Measurements from ENCODE around the gene ABI2.

The ABI2 gene

GRCh38 chr2:203431391-203432185 is 103.4 kb downstream of the ABI2 start:
- DNase-seq, result no peak

DNA sequence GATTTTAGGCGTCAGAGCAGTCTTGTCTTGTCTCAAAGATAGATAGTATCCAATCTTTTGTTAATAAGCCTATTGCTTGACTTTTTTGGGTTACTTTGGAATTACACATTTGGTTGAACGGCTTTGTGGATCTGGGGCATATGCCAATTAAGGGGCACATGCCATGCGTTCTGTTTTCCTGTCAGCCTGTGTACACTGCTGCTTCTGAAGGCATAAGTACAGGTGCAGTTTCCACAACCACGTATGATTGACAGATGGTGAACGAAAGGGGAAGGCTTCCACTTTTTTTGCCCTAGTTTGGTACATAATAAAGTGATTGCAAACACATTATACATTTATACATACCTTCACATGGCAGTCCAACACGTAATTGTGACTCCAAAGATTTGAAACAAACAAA is 104.6 kb downstream of the ABI2 start:
- no peak for DNase-seq

DNA sequence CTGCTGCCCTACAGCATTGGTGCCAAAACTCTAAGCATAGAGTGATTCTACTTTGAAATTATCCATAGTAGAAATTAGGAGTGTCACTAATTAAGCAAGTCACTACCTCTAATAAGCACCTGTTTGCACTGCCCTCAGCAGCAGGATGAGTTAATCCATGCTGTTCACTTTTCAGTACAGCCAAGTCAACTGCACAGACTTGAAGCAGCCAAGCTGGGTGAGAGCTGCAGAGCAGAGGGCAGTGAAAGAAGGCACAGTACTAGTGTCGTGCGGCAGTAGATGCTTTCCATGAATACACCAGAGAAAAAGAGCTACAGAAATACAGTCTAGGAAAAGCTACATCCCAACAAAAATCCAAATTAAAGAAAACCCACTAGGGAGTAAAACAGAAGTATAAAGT is 108.3 kb downstream of the ABI2 start:
- no peak for DNase-seq

- DNase-seq, result no peak
Measured at GRCh38 chr2:203437511-203437910, 109.3 kb downstream of the ABI2 start.

- no peak for DNase-seq
Measured at GRCh38 chr2:203438528-203438927, 110.3 kb downstream of the ABI2 start.

DNA sequence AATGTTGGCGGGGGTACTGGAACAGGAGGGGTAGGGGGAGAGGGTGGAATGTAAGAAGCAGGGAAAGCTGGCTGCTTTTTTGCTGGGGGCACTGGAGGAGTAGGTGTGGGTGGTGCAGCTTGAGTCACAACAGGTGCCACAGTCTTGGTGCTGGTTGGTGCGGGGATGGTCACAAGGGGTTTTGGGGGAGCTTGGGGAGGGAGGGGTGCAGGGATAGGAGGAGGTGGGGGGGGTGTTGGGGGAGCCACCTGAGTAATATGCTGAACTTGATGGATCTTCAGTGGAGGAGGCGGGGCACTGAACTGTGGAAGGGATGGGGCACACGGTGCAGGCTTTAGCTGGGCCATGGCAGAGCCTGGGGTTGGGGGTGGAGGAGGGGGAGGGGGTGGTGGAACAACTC is 112.5 kb downstream of the ABI2 start:
- DNase-seq, result no peak

DNA sequence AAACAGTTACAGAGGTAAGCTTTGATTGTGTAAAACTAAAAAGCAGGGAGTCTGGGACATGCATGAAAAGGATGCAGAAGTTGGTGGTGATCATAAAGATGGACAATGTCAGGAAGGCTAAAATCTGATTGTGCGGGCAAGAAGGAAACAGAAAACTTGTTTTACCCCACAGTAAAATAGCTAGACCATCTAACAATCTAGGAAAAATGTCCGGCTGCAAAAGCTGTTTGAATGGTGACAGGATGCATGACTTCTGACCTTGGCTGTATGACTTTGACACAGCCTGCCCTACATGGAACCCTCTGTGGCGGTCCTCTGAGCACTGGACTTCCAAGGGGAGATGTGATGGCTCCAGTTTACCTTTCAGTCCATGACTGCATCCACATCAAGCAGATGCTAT is 113.3 kb downstream of the ABI2 start:
- DNase-seq, result no peak

DNA sequence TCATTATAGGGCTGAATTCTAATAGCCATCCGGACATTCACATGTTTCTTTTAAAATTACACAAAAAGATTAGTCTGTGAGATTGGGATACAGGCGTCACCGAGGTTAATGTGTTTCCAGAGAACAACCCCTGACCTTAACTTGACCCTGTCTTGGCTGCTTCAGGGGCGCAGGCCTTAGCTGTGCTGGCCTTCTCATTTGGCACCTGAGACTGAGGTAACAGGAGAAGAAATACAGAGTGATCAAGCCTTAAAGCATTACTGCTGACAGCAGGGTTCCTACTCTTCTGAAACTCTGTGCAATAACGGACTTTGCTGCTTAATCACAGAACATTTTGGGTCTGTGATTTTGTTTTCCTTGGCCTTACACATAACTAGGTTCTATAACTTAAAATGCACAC is 114.3 kb downstream of the ABI2 start:
- DNase-seq, result no peak

GRCh38 chr2:203444738-203445137 is 116.5 kb downstream of the ABI2 start:
- no peak for DNase-seq

DNA sequence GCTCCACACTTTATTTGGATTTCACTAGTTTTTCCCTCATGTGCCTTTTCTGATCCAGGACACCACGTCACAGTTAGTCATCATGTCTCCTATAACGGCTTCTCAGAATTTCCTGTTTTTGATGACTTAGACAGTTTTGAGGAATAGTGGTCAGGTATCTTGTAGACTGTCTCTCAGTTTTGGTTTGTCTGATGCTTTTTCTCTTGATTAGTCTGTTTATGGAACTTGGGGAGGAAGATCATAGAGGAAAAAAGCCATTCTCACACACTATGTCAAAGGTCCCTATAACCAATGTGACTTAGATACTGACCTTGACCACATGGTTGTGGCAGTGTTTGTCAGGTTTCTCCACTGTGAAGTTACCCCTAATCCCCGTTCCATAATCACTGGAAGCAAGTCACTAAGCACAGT is 117.9 kb downstream of the ABI2 start:
- DNase-seq, result no peak

DNA sequence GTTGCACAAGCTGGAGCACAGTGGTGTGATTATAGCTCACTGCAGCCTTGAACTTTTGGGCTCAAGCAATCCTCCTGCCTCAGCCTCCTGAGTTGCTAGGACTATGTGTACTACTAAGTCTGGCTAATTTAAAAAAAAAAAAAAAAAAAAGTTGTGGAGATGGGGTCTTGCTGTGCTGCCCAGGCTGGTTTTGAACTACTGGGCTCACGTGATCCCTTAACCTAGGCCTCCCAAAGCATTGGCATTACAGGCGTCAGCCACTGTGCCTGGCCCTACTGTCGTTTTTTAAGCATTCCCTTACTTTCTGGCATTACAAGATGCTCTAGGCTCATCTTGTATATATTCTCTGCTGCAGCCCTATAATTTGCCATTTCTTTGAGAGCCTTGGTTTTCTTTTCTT is 118.6 kb downstream of the ABI2 start:
- DNase-seq, result no peak

- no peak for DNase-seq
Measured at GRCh38 chr2:203450561-203450960, 122.4 kb downstream of the ABI2 start.

DNA sequence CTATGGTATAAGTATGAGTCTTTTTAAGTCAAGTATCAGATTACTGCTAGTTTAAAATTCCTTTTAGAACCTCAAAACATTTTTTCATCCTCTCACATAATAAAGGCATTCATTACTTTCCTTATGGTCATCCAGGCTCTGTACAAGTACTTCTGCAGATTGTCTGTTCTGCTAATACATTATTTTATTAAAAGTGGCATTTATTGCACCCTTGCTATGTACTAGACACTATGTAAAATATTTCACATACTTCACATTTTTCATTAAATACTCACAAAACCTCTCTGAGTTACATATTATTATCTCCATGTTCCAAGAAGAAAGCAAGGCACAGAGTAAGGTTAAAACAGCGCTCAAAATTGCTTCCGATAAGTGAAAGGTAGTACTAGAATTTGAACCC is 122.8 kb downstream of the ABI2 start:
- no peak for DNase-seq

GRCh38 chr2:203451689-203452088 is 123.5 kb downstream of the ABI2 start:
- DNase-seq, result no peak

DNA sequence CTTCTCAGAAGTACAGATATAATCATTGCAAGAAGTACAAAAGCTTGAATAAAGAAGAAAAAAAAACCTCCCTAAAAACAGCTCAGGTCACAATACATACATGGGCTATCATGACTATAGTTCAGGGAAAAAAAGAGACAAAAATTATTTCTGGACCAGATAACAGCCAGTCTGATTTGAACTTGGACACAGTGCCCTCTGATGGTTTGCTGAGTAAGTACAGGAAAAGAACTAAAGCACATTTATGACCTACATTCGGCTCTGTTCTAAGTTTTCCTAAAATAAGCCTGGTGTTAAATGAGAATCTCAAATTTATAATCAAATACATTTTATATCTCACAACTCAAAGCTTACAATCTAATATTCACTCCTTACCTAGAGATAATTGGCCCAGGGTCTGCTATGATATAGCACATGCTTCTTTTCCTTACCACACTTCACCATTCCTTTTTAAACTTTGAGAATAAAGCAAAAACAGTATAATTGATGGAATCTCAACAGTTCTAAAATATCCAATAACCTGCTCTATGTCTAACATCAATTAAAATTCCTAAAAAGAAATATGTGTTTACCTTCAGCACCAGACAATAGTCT is 125.8 kb downstream of the ABI2 start:
- peak; percentile 59 for DNase-seq

DNA sequence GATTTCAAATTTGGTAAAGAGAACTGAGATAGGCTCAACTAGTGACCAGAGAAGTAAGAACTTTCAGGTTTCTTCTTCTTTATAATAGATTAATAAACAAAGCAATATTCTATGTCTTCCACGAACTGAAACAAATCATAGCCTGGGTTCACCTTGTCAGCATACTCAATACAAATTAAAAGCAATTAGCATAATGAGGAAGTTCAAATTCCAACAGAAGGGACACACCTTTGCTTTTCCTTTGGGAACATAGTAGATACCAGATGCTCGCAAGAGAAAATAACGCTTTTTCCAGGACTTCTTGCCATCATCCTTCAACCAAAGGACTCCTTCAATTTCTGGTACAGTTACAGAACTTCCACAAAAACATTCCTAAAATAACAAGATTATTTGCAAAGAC is 127.0 kb downstream of the ABI2 start:
- no peak for DNase-seq

- no peak for DNase-seq
Measured at GRCh38 chr2:203461746-203462145, 133.6 kb downstream of the ABI2 start.

GRCh38 chr2:203462308-203462707 is 134.1 kb downstream of the ABI2 start:
- no peak for DNase-seq

DNA sequence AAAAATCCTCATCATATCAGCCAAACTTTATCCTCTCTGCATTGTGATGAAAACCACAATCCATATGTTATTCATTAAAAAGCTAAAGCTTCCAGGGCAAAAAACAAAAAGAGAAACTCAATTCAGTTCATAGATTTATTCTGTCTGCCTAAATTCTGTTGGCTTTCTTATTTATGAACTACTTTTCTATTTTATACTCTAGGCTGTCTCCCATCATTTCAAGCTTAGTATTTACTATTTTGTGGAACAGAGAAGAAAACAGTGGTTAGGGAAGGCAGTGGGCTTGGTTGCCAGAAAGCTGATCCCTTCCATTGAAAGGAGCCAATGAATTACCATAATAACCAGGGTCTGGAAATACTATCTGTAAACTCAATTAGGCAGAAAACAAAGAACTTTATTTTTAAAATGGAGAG is 135.1 kb downstream of the ABI2 start:
- DNase-seq, result no peak

DNA sequence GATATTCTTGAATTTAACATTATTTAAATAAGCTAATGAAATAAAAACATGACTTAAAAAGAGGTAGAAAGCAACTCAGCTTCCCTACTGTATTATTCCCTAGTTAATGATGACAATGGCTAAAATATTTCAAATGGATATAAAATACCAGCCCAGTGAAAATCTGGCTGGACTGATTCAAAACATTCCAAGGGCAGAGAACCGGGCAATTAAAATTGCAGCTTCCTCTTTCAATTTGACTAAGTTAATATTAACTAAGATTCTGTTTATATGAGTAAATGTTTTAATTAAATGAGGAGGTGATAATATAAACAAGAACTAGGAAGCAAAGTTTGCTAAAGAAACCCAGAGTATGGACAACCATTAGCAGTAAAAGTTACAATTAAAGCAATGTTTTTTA is 141.4 kb downstream of the ABI2 start:
- no peak for DNase-seq

- DNase-seq, result no peak
Measured at GRCh38 chr2:203470371-203470770, 142.2 kb downstream of the ABI2 start.

DNA sequence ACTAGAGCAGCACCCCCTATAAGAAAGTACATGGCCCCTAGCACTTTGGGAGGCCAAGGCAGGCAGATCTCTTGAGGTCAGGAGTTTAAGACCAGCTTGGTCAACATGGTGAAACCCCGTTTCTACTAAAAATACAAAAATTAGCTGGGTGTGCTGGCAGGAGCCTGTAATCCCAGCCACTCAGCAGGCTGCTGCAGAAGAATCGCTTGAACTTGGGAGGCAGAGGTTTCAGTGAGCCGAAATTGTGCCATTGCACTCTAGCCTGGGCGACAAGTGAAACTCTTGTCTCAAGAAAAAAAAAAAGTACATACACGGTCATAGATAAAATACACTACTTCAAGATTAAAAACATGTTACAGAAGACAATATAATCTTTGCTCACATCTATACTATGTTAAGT is 143.1 kb downstream of the ABI2 start:
- no peak for DNase-seq

DNA sequence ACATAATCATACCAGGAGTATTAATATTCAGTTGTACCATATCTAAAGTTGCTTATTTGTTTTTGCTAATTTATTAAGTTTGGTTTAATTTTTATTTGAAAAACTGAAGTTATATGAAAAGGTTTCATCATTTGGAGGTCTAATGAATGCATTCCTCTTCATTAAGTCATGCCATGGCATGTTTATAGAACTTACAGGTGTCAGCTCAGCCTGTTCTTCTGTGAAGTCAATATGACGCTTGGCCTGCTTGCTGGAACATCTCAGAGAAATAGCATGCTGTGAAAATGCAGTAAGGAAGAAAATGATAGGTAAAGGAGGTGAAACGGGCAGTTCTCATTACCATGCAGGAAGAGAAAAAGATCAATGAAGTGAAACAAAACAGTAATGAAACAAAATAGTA is 148.7 kb downstream of the ABI2 start:
- no peak for DNase-seq

DNA sequence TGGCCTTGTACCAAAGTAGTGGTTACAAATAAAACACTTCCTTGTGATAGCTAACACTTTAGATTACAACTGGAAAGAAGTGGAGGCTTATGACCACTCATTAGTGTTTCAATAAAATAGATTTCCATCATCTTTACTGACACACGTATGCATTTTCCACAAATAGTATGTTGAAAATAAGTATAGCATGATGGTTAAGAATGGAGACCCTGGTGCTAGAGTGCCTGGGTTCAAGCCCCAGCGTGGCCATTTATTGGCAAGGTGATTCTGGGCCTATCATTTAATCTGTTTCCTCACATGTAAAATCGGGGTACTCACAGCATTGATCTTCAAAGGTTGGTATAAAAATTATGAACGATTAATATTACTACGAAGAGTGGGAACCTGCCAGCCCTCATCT is 152.4 kb downstream of the ABI2 start:
- no peak for DNase-seq
